HepG2 (cell line): Measurements from ENCODE around the gene IGDCC3. TPM values are rescaled to one million over a fixed set of nuclear protein-coding genes. Genes with fewer than 3 reads are reported as not detected.
A peak's percentile ranks its signal among the peaks of the same experiment; 100 is the strongest.

ENCODE experiments used
- GABPA ChIP-seq, 2 experiments: IDR thresholded peaks; 2 replicates each; pipeline ENCODE4 v1.6.1; 2011 to 2016; ENCODE audit warnings: low read depth in 2 of 2, low read length in 1 of 2, missing biosample characterization in 1 of 2, missing genetic modification characterization in 1 of 2
- KDM3A ChIP-seq: IDR thresholded peaks from 2 replicates; pipeline ENCODE4 v1.6.1; 2018; ENCODE audit warnings: low read depth, missing compliant biosample characterization
- PLSCR1 ChIP-seq: sonication (generic); formaldehyde crosslinking; IDR thresholded peaks from 2 replicates; pipeline ENCODE4 v1.5.0; 2020; ENCODE audit warnings: missing genetic modification reagents, mild to moderate bottlenecking, borderline replicate concordance
- PRDM10 ChIP-seq: sonication (generic); formaldehyde crosslinking; IDR thresholded peaks from 2 replicates; pipeline ENCODE4 v1.4.0; 2020; ENCODE audit warnings: low read depth, missing genetic modification reagents
- RAD21 ChIP-seq: fragments of 450-650 bp; formaldehyde crosslinking; IDR thresholded peaks from 2 replicates; pipeline ENCODE4 v1.5.0; 2020; ENCODE audit warnings: mild to moderate bottlenecking
- RBAK ChIP-seq: sonication (generic); formaldehyde crosslinking; IDR thresholded peaks from 2 replicates; pipeline ENCODE4 v1.5.1; 2020; ENCODE audit warnings: mild to moderate bottlenecking, missing genetic modification reagents
- SOX13 ChIP-seq, 3 experiments: fragments of 450-650 bp in 1 of 3; sonication (generic) in 1 of 3; formaldehyde crosslinking in 1 of 3; IDR thresholded peaks in 2 of 3; conservative IDR thresholded peaks in 1 of 3; 2 replicates each; pipeline versions ENCODE4 v1.5.0 to v1.6.1; 2016 to 2020; ENCODE audit warnings: antibody characterized with exemption in 1 of 3, mild to moderate bottlenecking in 1 of 3, missing compliant biosample characterization in 1 of 3, missing genetic modification reagents in 1 of 3, moderate library complexity in 1 of 3
- STAT5B ChIP-seq: sonication (generic); formaldehyde crosslinking; IDR thresholded peaks from 2 replicates; pipeline ENCODE4 v1.4.0; 2020; ENCODE audit warnings: missing genetic modification reagents
- XRCC5 ChIP-seq: fragments of 200-400 bp; formaldehyde crosslinking; optimal IDR thresholded peaks from 2 replicates; pipeline ENCODE3; 2017; ENCODE audit warnings: mild to moderate bottlenecking, low read length
- ZBTB42 ChIP-seq: sonication (generic); formaldehyde crosslinking; IDR thresholded peaks from 2 replicates; pipeline ENCODE4 v1.5.0; 2020; ENCODE audit warnings: mild to moderate bottlenecking, missing genetic modification reagents
- ZIK1 ChIP-seq: sonication (generic); formaldehyde crosslinking; IDR thresholded peaks from 2 replicates; pipeline ENCODE4 v1.5.0; 2020; ENCODE audit warnings: mild to moderate bottlenecking, low read depth, missing genetic modification reagents, borderline replicate concordance
- ZNF441 ChIP-seq: sonication (generic); formaldehyde crosslinking; IDR thresholded peaks from 2 replicates; pipeline ENCODE4 v1.7.0; 2021; ENCODE audit warnings: missing genetic modification reagents, borderline replicate concordance
- polyA plus RNA-seq, 8 experiments: library from polyadenylated mRNA; depleted of rRNA in 3 of 8; stranded (reverse) in 7 of 8; unstranded in 1 of 8; fragments of >200 nt; fragmentation: Illumina TruSeq in 4 of 8; extraction: Trizol in 4 of 8; gene quantifications; 2 replicates each; pipeline versions ENCODE4 v1.2.1 to v1.2.3, GENCODE V29; 2011 to 2016; ENCODE audit warnings: low read depth in 4 of 8, missing spikeins in 1 of 8, mixed read lengths in 1 of 8; ENCODE audit not compliant: insufficient read depth in 1 of 8
- total RNA-seq, 5 experiments: library from RNA; depleted of rRNA; stranded (reverse); fragments of >200 nt; fragmentation: Illumina TruSeq; extraction: Trizol; gene quantifications; 2 replicates each; pipeline ENCODE4 v1.2.3, GENCODE V29; 2016; ENCODE audit warnings: low read depth in 1 of 5
- TF ChIP-seq, protein P1 (sequence below): sonication (generic); formaldehyde crosslinking; IDR thresholded peaks from 2 replicates; pipeline ENCODE4 v1.5.1; 2020; ENCODE audit warnings: mild to moderate bottlenecking, missing genetic modification reagents, moderate library complexity
- TF ChIP-seq, protein P2 (sequence below): IDR thresholded peaks from 2 replicates; pipeline ENCODE4 v1.6.1; 2016; ENCODE audit warnings: low read depth, borderline replicate concordance
- TF ChIP-seq, protein P3 (sequence below): IDR thresholded peaks from 2 replicates; pipeline ENCODE4 v1.6.1; 2018; ENCODE audit warnings: missing genetic modification reagents, mild to moderate bottlenecking, missing compliant biosample characterization
- TF ChIP-seq, protein P4 (sequence below): IDR thresholded peaks from 2 replicates; pipeline ENCODE4 v1.6.1; 2016; ENCODE audit warnings: low read depth

IGDCC3 gene
- total and polyA plus RNA-seq, 2 of the 13 experiments (the other 11 are each of a cell fraction or from before 2014, with no cell fraction given), result 30.1 to 51.8 TPM

- TF ChIP-seq, protein P1, sequence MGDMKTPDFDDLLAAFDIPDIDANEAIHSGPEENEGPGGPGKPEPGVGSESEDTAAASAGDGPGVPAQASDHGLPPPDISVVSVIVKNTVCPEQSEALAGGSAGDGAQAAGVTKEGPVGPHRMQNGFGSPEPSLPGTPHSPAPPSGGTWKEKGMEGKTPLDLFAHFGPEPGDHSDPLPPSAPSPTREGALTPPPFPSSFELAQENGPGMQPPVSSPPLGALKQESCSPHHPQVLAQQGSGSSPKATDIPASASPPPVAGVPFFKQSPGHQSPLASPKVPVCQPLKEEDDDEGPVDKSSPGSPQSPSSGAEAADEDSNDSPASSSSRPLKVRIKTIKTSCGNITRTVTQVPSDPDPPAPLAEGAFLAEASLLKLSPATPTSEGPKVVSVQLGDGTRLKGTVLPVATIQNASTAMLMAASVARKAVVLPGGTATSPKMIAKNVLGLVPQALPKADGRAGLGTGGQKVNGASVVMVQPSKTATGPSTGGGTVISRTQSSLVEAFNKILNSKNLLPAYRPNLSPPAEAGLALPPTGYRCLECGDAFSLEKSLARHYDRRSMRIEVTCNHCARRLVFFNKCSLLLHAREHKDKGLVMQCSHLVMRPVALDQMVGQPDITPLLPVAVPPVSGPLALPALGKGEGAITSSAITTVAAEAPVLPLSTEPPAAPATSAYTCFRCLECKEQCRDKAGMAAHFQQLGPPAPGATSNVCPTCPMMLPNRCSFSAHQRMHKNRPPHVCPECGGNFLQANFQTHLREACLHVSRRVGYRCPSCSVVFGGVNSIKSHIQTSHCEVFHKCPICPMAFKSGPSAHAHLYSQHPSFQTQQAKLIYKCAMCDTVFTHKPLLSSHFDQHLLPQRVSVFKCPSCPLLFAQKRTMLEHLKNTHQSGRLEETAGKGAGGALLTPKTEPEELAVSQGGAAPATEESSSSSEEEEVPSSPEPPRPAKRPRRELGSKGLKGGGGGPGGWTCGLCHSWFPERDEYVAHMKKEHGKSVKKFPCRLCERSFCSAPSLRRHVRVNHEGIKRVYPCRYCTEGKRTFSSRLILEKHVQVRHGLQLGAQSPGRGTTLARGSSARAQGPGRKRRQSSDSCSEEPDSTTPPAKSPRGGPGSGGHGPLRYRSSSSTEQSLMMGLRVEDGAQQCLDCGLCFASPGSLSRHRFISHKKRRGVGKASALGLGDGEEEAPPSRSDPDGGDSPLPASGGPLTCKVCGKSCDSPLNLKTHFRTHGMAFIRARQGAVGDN (CRISPR knock-in tag), result peak; percentile 53
- TF ChIP-seq ZNF441 (CRISPR knock-in tag) (no peak), XRCC5 (peak; percentile 24), PRDM10 (CRISPR knock-in tag) (peak; percentile 35; the same call in 1 of the 2 replicates), STAT5B (CRISPR knock-in tag) (no peak), ZBTB42 (CRISPR knock-in tag) (no peak), GABPA (IDR thresholded peaks at IDR 0.05; ENCODE audit: low read depth, low read length) (no peak), GABPA (CRISPR knock-in tag; IDR thresholded peaks at IDR 0.05; ENCODE audit: low read depth) (no peak), RAD21 (CRISPR knock-in tag) (peak; percentile 99), SOX13 (IDR thresholded peaks at IDR 0.05) (no peak), SOX13 (CRISPR knock-in tag; conservative IDR thresholded peaks at IDR 0.05 in 1 of 2, IDR thresholded peaks at IDR 0.05 in 1 of 2) (0 out of 4 replicates have a peak, but pooled peaks of 1 of the 2 experiments have one; percentile 27), ZIK1 (CRISPR knock-in tag) (no peak), PLSCR1 (no peak), KDM3A (0 out of 2 replicates have a peak, but pooled peaks have one; percentile 52), RBAK (CRISPR knock-in tag) (no peak)
- TF ChIP-seq, protein P2, sequence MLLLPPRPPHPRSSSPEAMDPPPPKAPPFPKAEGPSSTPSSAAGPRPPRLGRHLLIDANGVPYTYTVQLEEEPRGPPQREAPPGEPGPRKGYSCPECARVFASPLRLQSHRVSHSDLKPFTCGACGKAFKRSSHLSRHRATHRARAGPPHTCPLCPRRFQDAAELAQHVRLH (CRISPR knock-in tag), result peak; percentile 87; the same call in 1 of the 2 replicates
- TF ChIP-seq, protein P3, sequence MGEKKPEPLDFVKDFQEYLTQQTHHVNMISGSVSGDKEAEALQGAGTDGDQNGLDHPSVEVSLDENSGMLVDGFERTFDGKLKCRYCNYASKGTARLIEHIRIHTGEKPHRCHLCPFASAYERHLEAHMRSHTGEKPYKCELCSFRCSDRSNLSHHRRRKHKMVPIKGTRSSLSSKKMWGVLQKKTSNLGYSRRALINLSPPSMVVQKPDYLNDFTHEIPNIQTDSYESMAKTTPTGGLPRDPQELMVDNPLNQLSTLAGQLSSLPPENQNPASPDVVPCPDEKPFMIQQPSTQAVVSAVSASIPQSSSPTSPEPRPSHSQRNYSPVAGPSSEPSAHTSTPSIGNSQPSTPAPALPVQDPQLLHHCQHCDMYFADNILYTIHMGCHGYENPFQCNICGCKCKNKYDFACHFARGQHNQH, result peak; percentile 71; the same call in 1 of the 2 replicates
- TF ChIP-seq, protein P4, sequence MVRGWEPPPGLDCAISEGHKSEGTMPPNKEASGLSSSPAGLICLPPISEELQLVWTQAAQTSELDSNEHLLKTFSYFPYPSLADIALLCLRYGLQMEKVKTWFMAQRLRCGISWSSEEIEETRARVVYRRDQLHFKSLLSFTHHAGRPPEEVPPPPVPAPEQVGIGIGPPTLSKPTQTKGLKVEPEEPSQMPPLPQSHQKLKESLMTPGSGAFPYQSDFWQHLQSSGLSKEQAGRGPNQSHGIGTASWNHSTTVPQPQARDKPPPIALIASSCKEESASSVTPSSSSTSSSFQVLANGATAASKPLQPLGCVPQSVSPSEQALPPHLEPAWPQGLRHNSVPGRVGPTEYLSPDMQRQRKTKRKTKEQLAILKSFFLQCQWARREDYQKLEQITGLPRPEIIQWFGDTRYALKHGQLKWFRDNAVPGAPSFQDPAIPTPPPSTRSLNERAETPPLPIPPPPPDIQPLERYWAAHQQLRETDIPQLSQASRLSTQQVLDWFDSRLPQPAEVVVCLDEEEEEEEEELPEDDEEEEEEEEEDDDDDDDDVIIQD (CRISPR knock-in tag), result no peak
Observed at GRCh38 chr15:65318870-65319356, 58.9 kb downstream of the IGDCC3 start (continued).
